Prostate gland (tissue), 1 donor: Measurements from ENCODE around the gene ANP32B.

Experiments used
- POLR2A ChIP-seq: fragments of 450-650 bp; IDR thresholded peaks from one replicate; pipeline ENCODE4 v1.6.1; 2016; ENCODE audit warnings: antibody characterized with exemption, mild to moderate bottlenecking
- POLR2AphosphoS5 ChIP-seq: sonication (generic); formaldehyde crosslinking; IDR thresholded peaks from one replicate; pipeline ENCODE4 v1.6.1; 2017; ENCODE audit warnings: antibody characterized with exemption

DNA sequence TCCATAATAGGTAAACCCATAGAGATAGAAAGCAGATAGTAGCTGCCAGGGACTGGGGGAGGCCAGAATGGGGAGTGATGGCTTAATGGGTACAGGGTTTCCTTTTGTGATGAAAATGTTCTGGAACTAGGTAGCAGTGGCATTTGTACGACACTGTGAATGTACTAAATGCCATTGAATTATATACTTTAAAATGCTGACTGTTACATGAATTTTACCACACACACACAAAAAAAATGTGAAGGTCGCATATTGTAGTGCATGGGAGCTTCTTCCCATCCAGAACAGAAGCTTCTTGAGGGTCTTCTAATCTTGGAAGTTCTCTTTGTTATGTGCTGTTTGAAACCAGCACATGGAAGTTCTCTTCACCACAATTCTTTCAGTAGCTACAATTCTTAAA, 19.9 kb upstream of the ANP32B start:
- no peak for TF ChIP-seq POLR2A
- TF ChIP-seq POLR2AphosphoS5, result no peak
